PC-3 (cell line): ENCODE data around the gene NCAPG2. TPM values are rescaled to one million over a fixed set of nuclear protein-coding genes. Genes with fewer than 3 reads are reported as not detected.

Source experiments
- ATAC-seq: fragments of 200-7000 bp; cut with Tn5 transposase; 2 replicates; pipeline ENCODE4 v1.9.1; 2020; ENCODE audit warnings: mild to moderate bottlenecking, moderate library complexity
- BruUV-seq: library from RNA; stranded (reverse); fragments of 400-500 nt; replicated peaks from 2 replicates; lab custom pipeline; 2021; lab: Mats Ljungman, UMichigan
- CTCF ChIA-PET: fragments of 300-600 bp; sonication (Branson Sonifier 250); formaldehyde crosslinking; loops from one replicate; lab custom pipeline; 2022; ENCODE audit warnings: antibody characterized with exemption; lab: Charles Lee
- POLR2A ChIA-PET: fragments of 300-600 bp; sonication (Branson Sonifier 250); formaldehyde crosslinking; loops from one replicate; lab custom pipeline; 2022; ENCODE audit warnings: antibody characterized with exemption; ENCODE audit not compliant: unreplicated experiment; lab: Charles Lee
- DNase-seq: peaks from one replicate; pipeline ENCODE4 v3.0.0-alpha.2; 2015
- H2AFZ ChIP-seq: fragments of 300-600 bp; sonication (generic); 2 replicates; pipeline ENCODE4 v1.6.0; 2016; ENCODE audit warnings: antibody characterized with exemption, low read length
- H3F3A ChIP-seq: fragments of 300-600 bp; sonication (generic); one replicate; pipeline ENCODE4 v1.6.0; 2017; ENCODE audit warnings: antibody characterized with exemption, low read length, control low read depth, mild to moderate bottlenecking; ENCODE audit not compliant: unreplicated experiment
- H3K27ac ChIP-seq: fragments of 300-600 bp; sonication (generic); 2 replicates; pipeline ENCODE4 v1.5.1; 2016; ENCODE audit warnings: mild to moderate bottlenecking, low read length
- H3K27me3 ChIP-seq: fragments of 300-600 bp; sonication (generic); 2 replicates; pipeline ENCODE4 v1.6.1; 2016; ENCODE audit warnings: low read length, mixed read lengths
- H3K36me3 ChIP-seq: fragments of 300-600 bp; sonication (generic); 2 replicates; pipeline ENCODE4 v1.6.1; 2016; ENCODE audit warnings: low read depth, mixed run types, low read length, mixed read lengths
- H3K4me1 ChIP-seq: fragments of 300-600 bp; sonication (generic); 2 replicates; pipeline ENCODE4 v1.5.1; 2016; ENCODE audit warnings: low read length; ENCODE audit not compliant: insufficient read depth
- H3K4me2 ChIP-seq: fragments of 300-600 bp; sonication (generic); 2 replicates; pipeline ENCODE4 v1.6.0; 2016; ENCODE audit warnings: low read length
- H3K4me3 ChIP-seq: fragments of 300-600 bp; sonication (generic); 2 replicates; pipeline ENCODE4 v1.5.1; 2016; ENCODE audit warnings: mild to moderate bottlenecking, low read length, mixed read lengths
- H3K79me2 ChIP-seq: fragments of 300-600 bp; sonication (generic); 2 replicates; pipeline ENCODE4 v1.6.1; 2017; ENCODE audit warnings: low read length, mixed read lengths
- H3K9ac ChIP-seq: fragments of 300-600 bp; sonication (generic); 2 replicates; pipeline ENCODE4 v1.6.0; 2016; ENCODE audit warnings: mild to moderate bottlenecking, low read length
- H3K9me2 ChIP-seq: fragments of 300-600 bp; sonication (generic); replicated peaks from 2 replicates; pipeline ENCODE4 v1.6.1; 2016; ENCODE audit warnings: mixed run types, low read length, mixed read lengths
- H3K9me3 ChIP-seq: fragments of 300-600 bp; sonication (generic); 2 replicates; pipeline ENCODE4 v1.6.1; 2016; ENCODE audit warnings: low read length, mixed read lengths
- H4K20me1 ChIP-seq: fragments of 300-600 bp; sonication (generic); 2 replicates; pipeline ENCODE4 v1.6.1; 2016; ENCODE audit warnings: low read length, mixed read lengths
- EZH2 ChIP-seq: fragments of 300-600 bp; sonication (generic); IDR thresholded peaks from one replicate; pipeline ENCODE4 v1.6.1; 2017; ENCODE audit warnings: antibody characterized with exemption, mild to moderate bottlenecking, low read length; ENCODE audit not compliant: unreplicated experiment
- EZH2phosphoT487 ChIP-seq: fragments of 300-600 bp; sonication (generic); IDR thresholded peaks from 2 replicates; pipeline ENCODE4 v1.6.1; 2018; ENCODE audit warnings: mild to moderate bottlenecking, antibody characterized with exemption, low read length, borderline replicate concordance
- intact Hi-C: fragments of 100-400 bp; cut with micrococcal nuclease; formaldehyde crosslinking; loops from 2 replicates; pipeline ENCODE4 v1.9.0; 2023
- total RNA-seq: library from RNA; depleted of rRNA; stranded (reverse); fragments of >200 nt; gene quantifications from 2 replicates; pipeline ENCODE4 v1.2.3, GENCODE V29; 2014
- TF ChIP-seq, protein P1 (sequence below): fragments of 300-600 bp; sonication (generic); conservative IDR thresholded peaks from 2 replicates; pipeline ENCODE4 v1.5.1; 2017; ENCODE audit warnings: antibody characterized with exemption, low read depth, mild to moderate bottlenecking, low read length

Gene NCAPG2
- total RNA-seq, 1 experiment from 2014 or later: 49.2 TPM

DNA sequence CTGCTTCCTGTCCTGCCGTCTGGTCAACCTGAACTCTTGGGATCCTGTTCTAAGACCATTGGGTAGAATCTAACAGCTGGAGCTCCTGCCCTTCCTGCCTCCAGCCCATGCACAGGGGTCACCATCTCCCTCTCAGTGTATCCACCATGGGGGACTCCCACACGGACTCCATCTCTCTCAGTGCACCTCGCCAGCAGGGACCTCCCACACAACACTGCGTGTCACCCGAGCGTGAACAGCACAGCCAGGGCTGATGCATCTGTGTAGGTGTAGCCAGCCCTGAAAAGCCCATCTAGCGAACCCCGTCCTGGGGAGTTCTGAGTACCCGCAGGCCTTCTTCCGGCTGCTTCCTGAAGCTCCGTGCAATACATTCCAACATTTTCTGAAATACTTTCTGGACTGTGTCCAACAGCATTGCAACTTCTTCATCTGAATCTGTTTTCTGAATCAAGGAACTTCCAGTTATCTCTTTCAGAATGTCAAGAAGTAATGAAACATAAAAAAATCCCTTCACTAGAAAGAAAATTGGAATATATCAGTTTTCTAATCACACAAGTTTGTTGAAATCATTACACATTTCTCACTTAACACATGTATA lies 52.5 kb downstream of the NCAPG2 start:
- CTCF ChIA-PET: interaction anchor here (0.6 kb wide), 1 partner anchor 321 kb away, joined by 3 read pairs; no protein-coding TSS in a partner anchor
- DNase-seq (no peak), ATAC-seq (no peak)
- peaks cover 18% of the 10 kb centered on the region for H3K79me2 ChIP-seq
- peaks cover 45% of the 10 kb centered on the region for H3K4me1 ChIP-seq
- no peak overlapping the region for H3K9ac ChIP-seq
- H3F3A ChIP-seq: peaks cover 8% of the 10 kb centered on the region
- BruUV-seq: no TSS peak
- H3K36me3 ChIP-seq: peaks cover 36% of the 10 kb centered on the region
- no peaks in the 10 kb centered on the region for H3K9me2 ChIP-seq
- peaks cover 9% of the 10 kb centered on the region for H4K20me1 ChIP-seq
- intact Hi-C loops: no loop called here
- H3K4me3 ChIP-seq: no peak overlapping the region
- no peak overlapping the region for H2AFZ ChIP-seq
- H3K4me2 ChIP-seq: no peak overlapping the region
- H3K27me3 ChIP-seq: no peaks in the 10 kb centered on the region
- TF ChIP-seq, protein P1, sequence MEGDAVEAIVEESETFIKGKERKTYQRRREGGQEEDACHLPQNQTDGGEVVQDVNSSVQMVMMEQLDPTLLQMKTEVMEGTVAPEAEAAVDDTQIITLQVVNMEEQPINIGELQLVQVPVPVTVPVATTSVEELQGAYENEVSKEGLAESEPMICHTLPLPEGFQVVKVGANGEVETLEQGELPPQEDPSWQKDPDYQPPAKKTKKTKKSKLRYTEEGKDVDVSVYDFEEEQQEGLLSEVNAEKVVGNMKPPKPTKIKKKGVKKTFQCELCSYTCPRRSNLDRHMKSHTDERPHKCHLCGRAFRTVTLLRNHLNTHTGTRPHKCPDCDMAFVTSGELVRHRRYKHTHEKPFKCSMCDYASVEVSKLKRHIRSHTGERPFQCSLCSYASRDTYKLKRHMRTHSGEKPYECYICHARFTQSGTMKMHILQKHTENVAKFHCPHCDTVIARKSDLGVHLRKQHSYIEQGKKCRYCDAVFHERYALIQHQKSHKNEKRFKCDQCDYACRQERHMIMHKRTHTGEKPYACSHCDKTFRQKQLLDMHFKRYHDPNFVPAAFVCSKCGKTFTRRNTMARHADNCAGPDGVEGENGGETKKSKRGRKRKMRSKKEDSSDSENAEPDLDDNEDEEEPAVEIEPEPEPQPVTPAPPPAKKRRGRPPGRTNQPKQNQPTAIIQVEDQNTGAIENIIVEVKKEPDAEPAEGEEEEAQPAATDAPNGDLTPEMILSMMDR: no peak
- TF ChIP-seq EZH2phosphoT487 (no peak), EZH2 (no peak)
- POLR2A ChIA-PET: no interaction called here
- no peak overlapping the region for H3K27ac ChIP-seq
- H3K9me3 ChIP-seq: no peaks in the 10 kb centered on the region

DNA sequence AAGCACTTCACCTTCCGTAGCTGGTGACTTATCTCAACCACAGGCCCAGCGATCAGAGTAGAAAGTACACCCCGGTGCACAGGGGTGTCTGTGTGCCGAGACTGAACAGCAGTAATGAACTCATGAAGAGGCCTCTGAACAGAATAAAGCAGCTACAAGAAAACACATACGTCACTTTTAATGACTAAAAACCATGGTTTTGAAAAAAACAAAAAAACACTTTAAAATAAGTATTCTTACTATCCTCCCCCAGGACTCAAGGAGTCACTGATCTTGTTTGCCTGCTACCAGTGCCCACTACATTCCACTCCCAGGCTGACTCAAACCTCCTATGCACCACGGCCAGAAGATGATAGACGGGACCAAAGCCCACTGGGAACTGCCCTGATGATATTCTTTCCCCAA lies 53.8 kb downstream of the NCAPG2 start:
- H3K4me2 ChIP-seq: 0 out of 2 replicates have a peak overlapping the region, but pooled peaks have one; percentile 33
- DNase-seq (peak; percentile 57), ATAC-seq (peak; percentile 44)
- peaks cover 20% of the 10 kb centered on the region for H3K79me2 ChIP-seq
- CTCF ChIA-PET: no interaction called here
- H3K9me2 ChIP-seq: no peaks in the 10 kb centered on the region
- no peak overlapping the region for H2AFZ ChIP-seq
- no peak overlapping the region for H3K9ac ChIP-seq
- intact Hi-C loops: no loop called here
- POLR2A ChIA-PET: no interaction called here
- H3K27ac ChIP-seq: 0 out of 2 replicates have a peak overlapping the region, but pooled peaks have one; percentile 3
- no peaks in the 10 kb centered on the region for H3K9me3 ChIP-seq
- BruUV-seq: no TSS peak
- H3K4me3 ChIP-seq: no peak overlapping the region
- peaks cover 40% of the 10 kb centered on the region; the same call in 1 of the 2 replicates for H3K36me3 ChIP-seq
- TF ChIP-seq EZH2phosphoT487 (no peak), EZH2 (no peak)
- TF ChIP-seq, protein P1: no peak
- peaks cover 8% of the 10 kb centered on the region for H3F3A ChIP-seq
- no peaks in the 10 kb centered on the region for H3K27me3 ChIP-seq
- H4K20me1 ChIP-seq: peaks cover 9% of the 10 kb centered on the region
- H3K4me1 ChIP-seq: peaks cover 46% of the 10 kb centered on the region

DNA sequence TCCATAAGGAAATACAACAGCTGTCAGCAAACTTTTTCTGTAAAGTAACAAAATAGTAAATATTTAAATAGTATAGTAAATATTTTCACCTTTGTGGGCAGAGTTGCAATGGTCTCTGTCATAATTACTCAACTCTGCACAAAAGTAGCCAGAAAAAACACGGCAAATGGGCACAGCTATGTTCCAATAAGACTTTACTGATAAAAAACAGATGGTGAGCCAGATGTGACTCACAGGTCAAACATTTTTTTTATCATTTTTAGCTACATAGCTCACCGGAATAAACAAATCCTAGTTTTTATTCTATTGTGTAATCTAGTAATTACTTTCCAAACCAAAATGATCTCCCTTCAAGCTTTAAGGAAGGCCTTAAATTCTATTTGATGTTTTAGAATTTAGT lies 55.3 kb downstream of the NCAPG2 start:
- Histone ChIP-seq H3K36me3 (peaks cover 54% of the 10 kb centered on the region), H3F3A (peaks cover 8% of the 10 kb centered on the region), H3K27me3 (no peaks in the 10 kb centered on the region), H3K4me3 (0 out of 2 replicates have a peak overlapping the region, but pooled peaks have one; percentile 34), H3K4me2 (peak overlapping the region; percentile 75), H4K20me1 (peaks cover 9% of the 10 kb centered on the region), H3K9me2 (no peaks in the 10 kb centered on the region), H2AFZ (no peak overlapping the region), H3K9me3 (no peaks in the 10 kb centered on the region), H3K79me2 (peaks cover 20% of the 10 kb centered on the region), H3K27ac (peak overlapping the region; percentile 82), H3K4me1 (peaks cover 46% of the 10 kb centered on the region), H3K9ac (0 out of 2 replicates have a peak overlapping the region, but pooled peaks have one; percentile 28)
- TF ChIP-seq, protein P1: no peak
- TF ChIP-seq EZH2 (no peak), EZH2phosphoT487 (no peak)
- ChIA-PET POLR2A (interaction anchor here (0.6 kb wide), 3 partner anchors 129 to 228 kb away, joined by 3 to 8 read pairs (median 5); no protein-coding TSS in a partner anchor), CTCF (interaction anchor here (0.6 to 0.7 kb wide), 4 partner anchors 11 to 373 kb away, joined by 3 to 5 read pairs (median 4); no protein-coding TSS in a partner anchor)
- no TSS peak for BruUV-seq
- intact Hi-C loops: loop anchor here (1.0 to 5.0 kb wide), 5 partner anchors 9 to 217 kb away; no protein-coding TSS in a partner anchor
- peak; percentile 87 for ATAC-seq
- peak; percentile 91 for DNase-seq
